GM19043 (cell line): ENCODE results near the gene TMTC1.

Experiments used
- ATAC-seq: cut with Tn5 transposase; IDR thresholded peaks from one replicate; pipeline ENCODE4 v1.9.1; 2021; ENCODE audit warnings: low read depth; ENCODE audit not compliant: unreplicated experiment

Gene TMTC1

GRCh38 chr12:29551812-29552211 lies 231.9 kb downstream of the TMTC1 start:
- no peak for ATAC-seq

- ATAC-seq: no peak
Observed at GRCh38 chr12:29547864-29548263, 235.9 kb downstream of the TMTC1 start.

GRCh38 chr12:29547151-29547632 lies 236.6 kb downstream of the TMTC1 start:
- no peak for ATAC-seq

GRCh38 chr12:29546000-29546399 lies 237.7 kb downstream of the TMTC1 start:
- no peak for ATAC-seq

GRCh38 chr12:29545102-29545467 lies 238.7 kb downstream of the TMTC1 start:
- ATAC-seq: peak; percentile 82

- peak; percentile 27 for ATAC-seq
Observed at GRCh38 chr12:29544428-29545101, 239.2 kb downstream of the TMTC1 start.

GRCh38 chr12:29543036-29543435 lies 240.7 kb downstream of the TMTC1 start:
- ATAC-seq: no peak

- ATAC-seq: no peak
Observed at GRCh38 chr12:29537298-29537697, 246.4 kb downstream of the TMTC1 start.

GRCh38 chr12:29534935-29535334 lies 248.8 kb downstream of the TMTC1 start:
- ATAC-seq: no peak

GRCh38 chr12:29533815-29534489 lies 249.8 kb downstream of the TMTC1 start:
- ATAC-seq: no peak

- no peak for ATAC-seq
Observed at GRCh38 chr12:29531471-29531870, 252.3 kb downstream of the TMTC1 start.

GRCh38 chr12:29530436-29530835 lies 253.3 kb downstream of the TMTC1 start:
- ATAC-seq: no peak

- ATAC-seq: no peak
Observed at GRCh38 chr12:29528161-29528560, 255.6 kb downstream of the TMTC1 start.

GRCh38 chr12:29521951-29522350 lies 261.8 kb downstream of the TMTC1 start:
- ATAC-seq: no peak

GRCh38 chr12:29519585-29520182 lies 264.1 kb downstream of the TMTC1 start:
- no peak for ATAC-seq

- no peak for ATAC-seq
Observed at GRCh38 chr12:29518407-29518806, 265.3 kb downstream of the TMTC1 start.

- ATAC-seq: no peak
Observed at GRCh38 chr12:29517264-29517663, 266.5 kb downstream of the TMTC1 start.

GRCh38 chr12:29516431-29516875 lies 267.3 kb downstream of the TMTC1 start:
- ATAC-seq: no peak

- ATAC-seq: no peak
Observed at GRCh38 chr12:29510591-29511185, 273.1 kb downstream of the TMTC1 start.

- no peak for ATAC-seq
Observed at GRCh38 chr12:29509503-29509902, 274.2 kb downstream of the TMTC1 start.

- no peak for ATAC-seq
Observed at GRCh38 chr12:29508949-29509348, 274.8 kb downstream of the TMTC1 start.
